Fibroblast of peridontal ligament (primary cell): ENCODE measurements around the gene TMEM225B.
"Not testable (repeated sequence)": the region's sequence is repeated elsewhere in the genome, so short reads cannot be mapped to it uniquely, and the experiment has no call there.

Experiments used
- DNase-seq: peaks from one replicate; pipeline ENCODE4 v3.0.0-alpha.2; 2010; ENCODE audit errors: extremely low read depth

Gene TMEM225B

DNA sequence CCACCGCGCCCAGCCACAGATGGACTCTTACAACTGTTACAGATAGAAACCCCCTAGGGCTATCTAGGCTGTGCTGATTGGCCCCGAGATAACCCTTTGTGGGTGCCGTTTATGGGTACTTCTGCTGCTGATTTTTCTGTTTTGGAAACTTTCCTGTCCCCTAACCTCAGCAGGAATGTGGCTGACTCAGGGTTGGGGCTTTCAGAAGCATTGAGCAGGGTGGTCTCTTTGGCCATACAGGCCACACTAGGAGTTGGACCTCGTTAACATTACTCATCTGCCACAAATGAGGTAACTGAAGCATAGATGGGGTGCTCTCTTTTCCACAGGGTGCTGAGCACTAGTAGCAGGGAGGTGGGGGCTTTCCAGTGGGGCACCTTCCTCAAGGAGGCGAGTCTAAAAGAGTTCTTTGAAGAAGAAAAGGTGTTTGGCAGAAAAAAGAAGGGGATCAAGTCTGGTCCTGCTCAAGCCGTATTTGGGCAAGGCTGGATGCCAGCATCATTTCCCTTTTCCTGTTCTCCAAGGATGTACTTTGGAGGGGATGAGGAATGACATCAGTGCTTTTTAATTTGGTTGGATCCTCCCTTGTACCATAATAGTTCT, 25.1 kb downstream of the TMEM225B start:
- no peak for DNase-seq

- DNase-seq = no peak
Observed at GRCh38 chr7:99623702-99624447, 25.8 kb downstream of the TMEM225B start.

DNA sequence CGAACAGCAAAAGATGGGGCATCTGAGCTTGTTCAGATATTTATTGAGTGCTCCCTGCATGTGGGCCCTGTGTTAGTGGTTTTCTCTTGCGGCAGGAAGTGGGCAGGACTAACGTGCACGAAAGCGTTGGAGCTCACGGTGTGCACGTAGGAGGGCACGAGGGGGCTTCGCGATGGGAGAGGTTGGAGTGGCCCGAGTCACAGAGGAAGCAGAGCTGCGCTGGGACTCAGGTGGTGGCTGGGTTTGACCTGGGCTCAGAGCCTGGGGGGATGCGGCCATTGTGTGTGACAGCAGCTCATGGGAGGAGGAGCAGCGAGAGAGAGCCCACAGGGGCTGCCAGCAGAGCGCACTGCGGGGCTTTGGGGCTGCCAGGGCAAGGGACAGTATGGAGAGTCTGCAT, 26.4 kb downstream of the TMEM225B start:
- no peak for DNase-seq

DNA sequence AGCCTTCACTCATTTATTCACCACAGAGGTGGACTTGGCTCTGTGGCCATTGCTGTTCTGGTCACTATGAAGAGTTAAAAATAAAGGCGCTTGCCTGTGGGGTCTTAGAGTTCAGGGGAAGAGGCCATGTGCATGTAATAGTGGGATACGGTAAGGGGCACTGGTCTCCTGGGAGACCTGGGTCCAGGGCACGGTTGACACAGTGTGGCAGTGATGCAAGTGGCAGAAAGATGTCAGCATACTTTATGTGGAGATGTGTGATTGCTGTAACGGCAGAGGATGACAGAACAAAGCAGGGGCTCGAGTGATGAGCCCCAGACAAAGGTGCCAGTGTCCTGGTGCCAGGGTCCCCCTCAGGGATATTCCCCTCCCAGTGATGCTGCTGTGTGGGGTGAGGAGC, 27.3 kb downstream of the TMEM225B start:
- DNase-seq = no peak

GRCh38 chr7:99625961-99626360, 27.9 kb downstream of the TMEM225B start:
- DNase-seq = no peak

DNA sequence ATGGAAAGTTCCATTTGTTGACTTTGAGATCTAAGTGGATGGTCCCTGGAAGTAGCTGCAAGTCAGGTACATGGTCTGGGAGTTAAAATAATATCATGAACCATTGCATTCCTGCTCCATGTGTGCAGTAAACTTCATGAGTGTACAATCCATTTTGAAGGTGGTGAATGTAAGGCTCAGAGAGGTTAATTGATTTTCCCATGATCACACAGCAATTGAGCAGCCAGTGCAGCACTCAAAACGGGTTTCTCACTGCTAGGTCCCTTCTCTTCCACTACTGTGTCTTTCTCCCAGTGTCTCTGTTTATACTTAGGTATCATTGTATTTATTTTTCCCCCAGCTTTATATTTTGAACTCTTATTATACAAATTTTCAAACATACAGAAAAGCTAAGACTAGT, 28.6 kb downstream of the TMEM225B start:
- no peak for DNase-seq

DNA sequence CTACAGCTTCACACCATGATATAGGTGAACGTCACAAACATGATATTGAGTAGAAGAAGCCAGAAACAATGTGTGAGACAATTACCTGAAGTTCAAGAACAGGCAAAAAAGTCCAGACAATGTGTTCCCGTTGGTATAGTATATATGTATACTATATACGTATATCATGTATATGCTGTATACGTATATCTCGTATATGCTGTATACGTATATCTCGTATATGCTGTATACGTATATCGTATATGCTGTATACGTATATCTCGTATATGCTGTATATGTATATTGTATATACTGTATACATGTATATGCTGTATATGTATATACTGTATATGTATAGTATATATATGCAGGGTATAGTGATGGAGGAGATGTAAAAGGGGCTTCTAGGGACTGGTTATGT, 29.4 kb downstream of the TMEM225B start:
- DNase-seq = no peak

DNA sequence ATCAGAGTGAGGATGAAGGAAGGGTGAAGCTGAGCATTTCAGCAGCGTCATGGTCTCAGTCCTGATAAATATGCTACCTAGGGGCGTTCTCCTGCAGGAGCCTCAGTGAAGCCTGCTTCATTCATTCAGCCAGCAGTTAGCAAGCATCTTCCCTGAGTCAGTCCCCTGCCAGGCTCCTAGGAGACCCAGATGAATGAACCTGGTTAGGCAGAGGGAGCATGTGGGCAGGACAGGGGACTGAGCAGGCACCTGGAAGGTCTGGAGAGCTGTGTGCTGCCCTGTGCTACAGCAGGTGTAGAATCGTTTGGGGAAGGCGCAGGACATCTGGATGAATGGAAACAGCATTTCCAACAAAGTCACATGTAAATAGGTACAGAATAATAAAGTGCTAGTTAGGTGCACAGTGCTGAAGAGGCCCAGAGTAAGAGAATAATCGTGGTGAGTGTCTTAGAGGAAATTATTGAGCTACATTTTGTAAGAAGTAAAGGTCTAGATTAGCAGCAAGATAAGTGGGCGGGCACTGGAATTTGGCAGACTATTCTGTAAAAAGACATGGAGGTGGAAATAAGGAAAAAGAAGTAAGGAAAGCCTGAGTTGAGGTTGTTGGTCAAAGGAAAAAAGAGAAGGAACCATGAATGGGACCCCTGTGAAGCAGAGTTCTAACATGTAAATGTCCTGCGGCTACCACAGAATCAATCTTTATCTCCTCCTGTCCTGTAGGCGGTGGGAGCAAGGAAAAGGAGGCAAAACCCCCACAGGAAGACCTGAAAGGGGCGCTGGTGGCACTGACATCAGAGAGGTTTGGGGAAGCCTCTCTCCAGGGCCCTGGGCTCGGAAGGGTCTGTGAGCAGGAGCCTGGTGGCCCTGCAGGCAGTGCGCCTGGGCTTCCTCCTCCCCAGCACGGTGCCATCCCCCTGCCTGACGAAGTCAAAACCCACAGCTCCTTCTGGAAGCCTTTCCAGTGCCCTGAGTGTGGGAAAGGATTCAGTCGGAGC, 30.7 kb downstream of the TMEM225B start:
- DNase-seq = no peak

- DNase-seq = no peak
Observed at GRCh38 chr7:99629643-99630042, 31.6 kb downstream of the TMEM225B start.

DNA sequence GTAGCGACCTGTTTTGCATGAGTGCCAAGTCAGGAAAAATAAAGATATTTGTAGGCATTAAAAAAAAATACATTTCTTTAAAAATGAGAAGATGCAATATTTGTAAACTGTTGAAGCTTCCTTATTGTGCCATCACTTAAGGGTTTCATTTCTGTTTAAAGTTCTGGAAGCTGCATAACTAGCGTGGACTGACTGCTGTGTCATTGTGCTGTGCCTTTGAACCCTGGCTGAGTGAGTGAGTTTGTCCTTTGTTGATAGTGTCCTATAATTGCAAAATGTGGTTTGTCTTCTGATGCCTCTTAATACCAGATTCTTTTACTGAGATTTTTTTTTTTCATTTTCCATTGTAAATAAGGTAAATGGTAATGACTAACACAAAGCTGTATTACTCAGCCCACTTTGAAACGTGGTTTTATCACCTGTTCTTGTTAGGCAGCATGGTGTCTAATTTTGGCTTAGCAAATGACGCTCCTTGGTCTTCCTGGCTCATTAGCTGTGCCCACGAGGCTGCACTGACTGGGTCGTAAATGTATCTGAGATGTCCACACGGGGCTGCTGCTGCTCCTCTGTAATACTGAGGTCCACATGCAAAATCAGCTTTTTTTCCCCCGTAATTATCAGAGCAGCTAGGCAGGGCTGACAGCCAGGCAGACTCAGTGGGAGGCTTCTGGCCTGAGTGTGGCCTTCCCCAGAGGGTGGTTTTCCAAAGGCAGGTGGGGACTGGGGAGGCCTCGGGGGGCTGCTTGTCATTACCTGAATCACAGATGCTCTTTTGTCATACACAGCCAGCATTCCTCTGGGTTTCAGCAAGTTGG, 33.4 kb downstream of the TMEM225B start:
- DNase-seq = peak; percentile 16

DNA sequence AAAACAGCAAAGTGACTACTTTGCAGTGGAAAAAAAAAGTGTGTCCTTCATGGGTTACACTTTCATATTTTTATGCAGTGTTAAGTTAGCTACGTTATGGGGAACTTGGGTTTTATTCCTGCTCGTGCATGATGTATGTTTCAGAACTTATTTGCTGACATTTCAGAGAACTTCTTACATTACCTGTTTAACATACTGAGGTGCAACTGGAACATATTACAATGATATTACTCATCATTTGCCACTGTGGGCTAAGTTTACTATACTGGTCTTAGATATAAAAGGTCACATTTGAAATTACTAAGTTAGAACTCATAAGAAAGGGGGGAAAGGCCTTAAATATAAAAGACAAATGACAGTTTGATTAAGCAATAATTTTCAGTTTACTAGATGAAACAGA, 39.3 kb downstream of the TMEM225B start:
- DNase-seq = not testable (repeated sequence)

DNA sequence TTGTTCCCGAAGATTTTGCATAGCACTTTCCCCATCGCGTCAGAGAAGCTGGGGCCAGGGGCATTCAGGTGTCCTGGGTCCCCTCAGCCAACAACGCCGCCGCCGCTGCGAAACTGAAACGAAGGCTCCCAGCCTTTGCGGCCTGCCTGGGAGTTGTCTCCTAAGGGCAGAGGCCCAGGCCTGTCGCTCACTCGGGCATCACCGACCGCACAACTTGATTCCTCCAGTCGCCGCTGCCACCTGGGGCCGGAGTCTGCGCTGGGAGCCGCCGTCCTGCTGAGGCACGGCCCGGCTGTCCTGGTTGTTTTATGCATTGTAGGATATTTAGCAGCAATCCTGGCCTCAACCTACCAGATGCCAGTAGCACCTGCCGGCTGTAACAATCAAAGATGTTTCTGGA, 40.7 kb downstream of the TMEM225B start:
- no peak for DNase-seq

GRCh38 chr7:99639267-99639666, 41.2 kb downstream of the TMEM225B start:
- DNase-seq = no peak

GRCh38 chr7:99642027-99642426, 44.0 kb downstream of the TMEM225B start:
- DNase-seq = no peak

GRCh38 chr7:99643464-99643863, 45.4 kb downstream of the TMEM225B start:
- no peak for DNase-seq

DNA sequence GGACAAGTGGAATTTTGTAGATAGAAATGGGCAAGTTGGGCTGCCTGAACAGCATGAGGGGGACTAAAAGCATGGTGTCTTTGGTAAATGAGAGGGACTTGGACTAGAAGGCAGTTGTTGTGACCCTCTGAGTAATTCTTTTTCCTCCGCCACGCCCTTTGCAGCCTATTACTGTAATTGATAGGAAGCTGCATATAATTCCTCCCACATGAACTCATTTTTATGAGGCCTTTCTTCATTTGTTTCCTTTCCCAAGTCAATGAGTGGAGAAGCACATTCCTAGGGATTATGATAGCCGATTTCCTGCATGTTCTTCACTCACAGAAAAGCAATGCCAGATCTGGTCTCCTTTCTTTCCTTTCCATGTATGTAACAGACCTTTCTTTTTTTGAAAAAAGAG, 46.4 kb downstream of the TMEM225B start:
- DNase-seq = no peak

- DNase-seq = no peak
Observed at GRCh38 chr7:99645590-99645989, 47.5 kb downstream of the TMEM225B start.

DNA sequence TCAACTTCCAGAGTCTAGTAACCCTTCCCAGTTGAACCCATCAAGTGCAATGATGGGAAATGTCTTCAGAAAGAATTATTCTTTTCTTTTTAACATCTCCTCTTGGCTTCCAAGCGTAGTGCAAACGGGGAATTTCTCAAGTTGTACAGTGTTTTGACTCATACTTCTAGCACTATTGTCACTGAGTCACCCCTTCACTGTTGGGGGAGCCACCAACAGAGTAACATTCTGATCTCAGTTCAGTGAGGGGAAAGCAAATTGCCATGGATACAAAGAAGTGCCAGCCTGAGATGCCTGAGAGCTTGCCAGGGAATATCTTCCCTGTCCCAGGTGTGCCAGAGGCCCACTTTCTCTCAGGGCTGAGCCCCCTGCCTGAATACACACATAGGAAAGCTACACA, 50.8 kb downstream of the TMEM225B start:
- DNase-seq = no peak

- no peak for DNase-seq
Observed at GRCh38 chr7:99651290-99651689, 53.2 kb downstream of the TMEM225B start.

- DNase-seq = no peak
Observed at GRCh38 chr7:99652671-99653070, 54.6 kb downstream of the TMEM225B start.

DNA sequence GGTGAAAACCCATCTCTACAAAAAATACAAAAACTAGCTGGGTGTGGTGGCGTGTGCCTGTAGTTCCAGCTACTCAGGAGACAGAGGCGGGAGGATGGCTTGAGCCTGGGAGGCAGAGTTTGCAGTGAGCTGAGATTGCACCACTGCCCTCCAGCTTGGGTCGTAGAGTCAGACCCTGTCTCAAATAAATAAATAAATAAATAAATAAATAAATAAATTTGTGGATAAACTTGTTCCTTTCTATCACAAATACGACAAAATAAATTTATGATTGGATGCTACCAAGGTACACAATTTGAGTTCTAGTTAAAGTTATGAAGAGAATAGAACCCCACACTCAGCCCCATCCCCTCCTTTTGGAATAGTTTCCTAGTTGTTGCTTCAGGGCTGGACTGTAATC, 55.2 kb downstream of the TMEM225B start:
- DNase-seq = not testable (repeated sequence)

GRCh38 chr7:99653754-99654153, 55.7 kb downstream of the TMEM225B start:
- DNase-seq = no peak
